Measurements from ENCODE around the gene PCSK4.

DNA sequence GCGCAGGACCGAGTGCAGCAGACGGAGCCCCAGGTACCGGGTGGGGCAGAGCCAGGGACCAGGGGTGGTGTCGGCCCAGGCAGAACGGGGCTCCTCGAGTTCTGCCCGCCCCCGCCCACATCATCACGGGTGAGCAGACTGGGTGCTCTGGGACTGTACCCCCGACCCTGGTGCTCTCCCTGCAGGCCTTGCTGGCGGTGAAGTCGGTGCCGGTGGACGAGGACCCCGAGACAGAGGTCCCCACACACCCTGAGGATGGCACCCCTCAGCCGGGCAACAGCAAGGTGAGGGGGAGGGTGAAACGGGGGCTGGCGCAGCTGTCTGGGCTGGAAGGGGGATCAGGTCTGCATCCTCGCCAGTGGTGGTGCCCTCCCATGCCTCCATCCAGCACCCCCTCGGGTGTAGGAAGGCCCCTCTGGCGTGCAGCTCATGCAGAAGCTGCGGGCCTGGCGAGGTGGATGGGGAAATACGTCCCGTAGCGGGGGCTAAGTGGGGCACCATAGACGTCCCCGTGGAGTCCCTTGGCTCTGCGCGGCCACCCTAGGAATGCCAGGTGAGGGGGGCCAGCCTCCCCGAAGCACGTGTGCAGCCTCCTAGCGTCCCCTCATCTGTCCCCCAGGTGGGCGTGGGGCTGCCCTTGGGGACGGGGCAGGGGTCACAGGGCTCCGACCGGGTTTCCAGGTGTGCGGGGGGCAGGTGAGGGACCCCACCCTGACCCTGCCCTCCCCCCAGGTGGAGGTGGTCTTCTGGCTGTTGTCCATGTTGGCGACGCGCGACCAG, 33.8 kb downstream of the PCSK4 start:
- TF ChIP-seq, protein P1, sequence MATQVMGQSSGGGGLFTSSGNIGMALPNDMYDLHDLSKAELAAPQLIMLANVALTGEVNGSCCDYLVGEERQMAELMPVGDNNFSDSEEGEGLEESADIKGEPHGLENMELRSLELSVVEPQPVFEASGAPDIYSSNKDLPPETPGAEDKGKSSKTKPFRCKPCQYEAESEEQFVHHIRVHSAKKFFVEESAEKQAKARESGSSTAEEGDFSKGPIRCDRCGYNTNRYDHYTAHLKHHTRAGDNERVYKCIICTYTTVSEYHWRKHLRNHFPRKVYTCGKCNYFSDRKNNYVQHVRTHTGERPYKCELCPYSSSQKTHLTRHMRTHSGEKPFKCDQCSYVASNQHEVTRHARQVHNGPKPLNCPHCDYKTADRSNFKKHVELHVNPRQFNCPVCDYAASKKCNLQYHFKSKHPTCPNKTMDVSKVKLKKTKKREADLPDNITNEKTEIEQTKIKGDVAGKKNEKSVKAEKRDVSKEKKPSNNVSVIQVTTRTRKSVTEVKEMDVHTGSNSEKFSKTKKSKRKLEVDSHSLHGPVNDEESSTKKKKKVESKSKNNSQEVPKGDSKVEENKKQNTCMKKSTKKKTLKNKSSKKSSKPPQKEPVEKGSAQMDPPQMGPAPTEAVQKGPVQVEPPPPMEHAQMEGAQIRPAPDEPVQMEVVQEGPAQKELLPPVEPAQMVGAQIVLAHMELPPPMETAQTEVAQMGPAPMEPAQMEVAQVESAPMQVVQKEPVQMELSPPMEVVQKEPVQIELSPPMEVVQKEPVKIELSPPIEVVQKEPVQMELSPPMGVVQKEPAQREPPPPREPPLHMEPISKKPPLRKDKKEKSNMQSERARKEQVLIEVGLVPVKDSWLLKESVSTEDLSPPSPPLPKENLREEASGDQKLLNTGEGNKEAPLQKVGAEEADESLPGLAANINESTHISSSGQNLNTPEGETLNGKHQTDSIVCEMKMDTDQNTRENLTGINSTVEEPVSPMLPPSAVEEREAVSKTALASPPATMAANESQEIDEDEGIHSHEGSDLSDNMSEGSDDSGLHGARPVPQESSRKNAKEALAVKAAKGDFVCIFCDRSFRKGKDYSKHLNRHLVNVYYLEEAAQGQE (IDR thresholded peaks at IDR 0.05) = no peak
- TF ChIP-seq, protein P2, sequence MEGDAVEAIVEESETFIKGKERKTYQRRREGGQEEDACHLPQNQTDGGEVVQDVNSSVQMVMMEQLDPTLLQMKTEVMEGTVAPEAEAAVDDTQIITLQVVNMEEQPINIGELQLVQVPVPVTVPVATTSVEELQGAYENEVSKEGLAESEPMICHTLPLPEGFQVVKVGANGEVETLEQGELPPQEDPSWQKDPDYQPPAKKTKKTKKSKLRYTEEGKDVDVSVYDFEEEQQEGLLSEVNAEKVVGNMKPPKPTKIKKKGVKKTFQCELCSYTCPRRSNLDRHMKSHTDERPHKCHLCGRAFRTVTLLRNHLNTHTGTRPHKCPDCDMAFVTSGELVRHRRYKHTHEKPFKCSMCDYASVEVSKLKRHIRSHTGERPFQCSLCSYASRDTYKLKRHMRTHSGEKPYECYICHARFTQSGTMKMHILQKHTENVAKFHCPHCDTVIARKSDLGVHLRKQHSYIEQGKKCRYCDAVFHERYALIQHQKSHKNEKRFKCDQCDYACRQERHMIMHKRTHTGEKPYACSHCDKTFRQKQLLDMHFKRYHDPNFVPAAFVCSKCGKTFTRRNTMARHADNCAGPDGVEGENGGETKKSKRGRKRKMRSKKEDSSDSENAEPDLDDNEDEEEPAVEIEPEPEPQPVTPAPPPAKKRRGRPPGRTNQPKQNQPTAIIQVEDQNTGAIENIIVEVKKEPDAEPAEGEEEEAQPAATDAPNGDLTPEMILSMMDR (IDR thresholded peaks at IDR 0.05) = no peak

Measured in A549 (cell line).